Kidney capillary endothelial cell (primary cell): ENCODE data around the gene REL.
"Not testable (repeated sequence)": the region's sequence is repeated elsewhere in the genome, so short reads cannot be mapped to it uniquely, and the experiment has no call there.

Experiments used
- DNase-seq: peaks from one replicate; pipeline ENCODE4 v3.0.0-alpha.2; 2018; ENCODE audit warnings: low spot score

The REL gene

GRCh38 chr2:60881047-60881932 lies at the start of gene REL:
Gene REL (plus strand): TSS chr2:60881574. CDS start chr2:60881841, 267 bp downstream.
- DNase-seq: peak; percentile 87

GRCh38 chr2:60831921-60832320 lies 49.5 kb upstream of the REL start:
- DNase-seq: no peak

- no peak for DNase-seq
Observed at GRCh38 chr2:60832621-60833020, 48.8 kb upstream of the REL start.

GRCh38 chr2:60834270-60834717 lies 47.1 kb upstream of the REL start:
- DNase-seq: no peak

- DNase-seq: no peak
Observed at GRCh38 chr2:60836491-60836890, 44.9 kb upstream of the REL start.

- DNase-seq: no peak
Observed at GRCh38 chr2:60837123-60837522, 44.3 kb upstream of the REL start.

GRCh38 chr2:60838481-60838880 lies 42.9 kb upstream of the REL start:
- no peak for DNase-seq

- no peak for DNase-seq
Observed at GRCh38 chr2:60839126-60839813, 42.1 kb upstream of the REL start.

GRCh38 chr2:60840880-60841279 lies 40.5 kb upstream of the REL start:
- DNase-seq: no peak

GRCh38 chr2:60843006-60843405 lies 38.4 kb upstream of the REL start:
- DNase-seq: no peak

- DNase-seq: no peak
Observed at GRCh38 chr2:60844105-60844504, 37.3 kb upstream of the REL start.

GRCh38 chr2:60847854-60848253 lies 33.5 kb upstream of the REL start:
- no peak for DNase-seq

GRCh38 chr2:60849187-60849586 lies 32.2 kb upstream of the REL start:
- no peak for DNase-seq

GRCh38 chr2:60852282-60852860 lies 29.0 kb upstream of the REL start:
- DNase-seq: no peak

- DNase-seq: no peak
Observed at GRCh38 chr2:60853531-60853930, 27.8 kb upstream of the REL start.

GRCh38 chr2:60855989-60856669 lies 25.2 kb upstream of the REL start:
- DNase-seq: no peak

GRCh38 chr2:60857056-60857455 lies 24.3 kb upstream of the REL start:
- DNase-seq: no peak

GRCh38 chr2:60858897-60859311 lies 22.5 kb upstream of the REL start:
- DNase-seq: no peak

GRCh38 chr2:60861736-60862135 lies 19.6 kb upstream of the REL start:
- DNase-seq: no peak

GRCh38 chr2:60862642-60863041 lies 18.7 kb upstream of the REL start:
- no peak for DNase-seq

- not testable (repeated sequence) for DNase-seq
Observed at GRCh38 chr2:60865361-60865760, 16.0 kb upstream of the REL start.

- no peak for DNase-seq
Observed at GRCh38 chr2:60867007-60867406, 14.4 kb upstream of the REL start.
